ENCODE measurements around the gene ACOT4.

- TF ChIP-seq L3MBTL2 (conservative IDR thresholded peaks at IDR 0.05), result no peak
- TF ChIP-seq SP1 (IDR thresholded peaks at IDR 0.05), result no peak
- TF ChIP-seq NFRKB (IDR thresholded peaks at IDR 0.05), result no peak
- no peak for TF ChIP-seq CTBP1 (IDR thresholded peaks at IDR 0.05; ENCODE audit: borderline replicate concordance)
- TF ChIP-seq FOXM1 (IDR thresholded peaks at IDR 0.05; ENCODE audit: borderline replicate concordance), result no peak
- TF ChIP-seq SUZ12 (IDR thresholded peaks at IDR 0.05), result no peak
- no peak for TF ChIP-seq TARDBP (IDR thresholded peaks at IDR 0.05)
These were observed 21.3 kb downstream of the ACOT4 start for GRCh38 chr14:73613046-73613383.

All from HEK293T (cell line).